ENCODE data around the gene SIGMAR1.

Gene SIGMAR1

DNA sequence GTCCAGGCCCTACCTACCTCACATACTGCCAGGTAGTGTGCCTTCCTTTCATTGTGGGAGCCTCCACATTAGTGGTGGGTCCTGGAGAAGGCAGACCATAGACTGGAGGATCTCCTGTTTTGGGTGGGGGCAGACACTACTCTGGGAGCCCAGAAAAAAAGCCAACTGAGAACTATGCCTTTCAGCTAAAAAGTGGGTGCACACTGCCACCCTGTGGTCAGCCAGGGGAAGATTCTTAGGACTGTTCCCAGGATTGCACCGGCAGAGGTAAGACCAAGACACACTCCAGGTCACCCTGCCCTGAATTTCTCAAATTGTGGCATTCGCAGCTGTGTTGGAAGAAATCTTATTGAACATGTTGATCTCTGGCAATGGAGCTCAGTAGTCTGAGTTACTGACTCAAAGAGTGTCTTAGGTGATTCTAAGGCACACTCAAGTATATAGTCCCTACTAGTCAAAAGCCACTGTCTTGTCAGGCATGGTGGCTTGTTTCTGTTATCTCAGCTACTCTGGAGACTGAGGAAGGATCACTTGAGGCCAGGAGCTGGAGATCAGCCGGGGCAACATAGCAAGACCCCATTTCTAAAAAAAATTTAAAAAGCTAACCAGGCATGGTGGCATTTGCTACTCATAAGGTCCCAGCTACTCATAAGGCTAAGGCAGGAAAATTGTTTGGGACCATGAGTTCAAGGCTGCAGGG, 3.6 kb downstream of the SIGMAR1 start:
- peak; percentile 80 for DNase-seq (ENCODE audit: low spot score)
- TF ChIP-seq, protein P1, sequence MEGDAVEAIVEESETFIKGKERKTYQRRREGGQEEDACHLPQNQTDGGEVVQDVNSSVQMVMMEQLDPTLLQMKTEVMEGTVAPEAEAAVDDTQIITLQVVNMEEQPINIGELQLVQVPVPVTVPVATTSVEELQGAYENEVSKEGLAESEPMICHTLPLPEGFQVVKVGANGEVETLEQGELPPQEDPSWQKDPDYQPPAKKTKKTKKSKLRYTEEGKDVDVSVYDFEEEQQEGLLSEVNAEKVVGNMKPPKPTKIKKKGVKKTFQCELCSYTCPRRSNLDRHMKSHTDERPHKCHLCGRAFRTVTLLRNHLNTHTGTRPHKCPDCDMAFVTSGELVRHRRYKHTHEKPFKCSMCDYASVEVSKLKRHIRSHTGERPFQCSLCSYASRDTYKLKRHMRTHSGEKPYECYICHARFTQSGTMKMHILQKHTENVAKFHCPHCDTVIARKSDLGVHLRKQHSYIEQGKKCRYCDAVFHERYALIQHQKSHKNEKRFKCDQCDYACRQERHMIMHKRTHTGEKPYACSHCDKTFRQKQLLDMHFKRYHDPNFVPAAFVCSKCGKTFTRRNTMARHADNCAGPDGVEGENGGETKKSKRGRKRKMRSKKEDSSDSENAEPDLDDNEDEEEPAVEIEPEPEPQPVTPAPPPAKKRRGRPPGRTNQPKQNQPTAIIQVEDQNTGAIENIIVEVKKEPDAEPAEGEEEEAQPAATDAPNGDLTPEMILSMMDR (IDR thresholded peaks at IDR 0.05; ENCODE audit: borderline replicate concordance, control extremely low read depth, extremely low read depth, insufficient read depth, missing control alignments) = peak; percentile 78
- in situ Hi-C loops (cut with MboI; ENCODE audit: low sequenced_read_pairs, unreplicated experiment) = no loop called here

DNA sequence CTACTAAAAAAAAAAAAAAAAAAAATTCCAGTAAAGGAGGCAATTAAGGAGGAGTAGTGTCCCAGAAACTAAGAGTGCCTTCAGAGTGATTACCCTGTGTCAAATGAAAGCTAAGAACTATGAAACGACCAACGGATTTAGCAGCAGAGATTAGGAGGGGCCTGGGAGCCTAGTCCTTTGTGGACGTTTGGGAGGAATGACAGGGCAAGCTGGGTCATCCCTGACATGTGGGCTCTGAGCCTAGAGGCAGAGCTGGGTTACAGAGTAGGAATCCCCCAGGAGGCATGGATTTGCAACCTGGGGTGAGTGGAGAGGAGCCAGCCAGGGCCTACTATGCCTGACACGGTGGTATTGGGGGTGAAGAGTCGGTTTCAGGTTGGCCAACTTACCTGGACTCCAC, 4.4 kb downstream of the SIGMAR1 start:
- TF ChIP-seq, protein P1 (IDR thresholded peaks at IDR 0.05; ENCODE audit: borderline replicate concordance, control extremely low read depth, extremely low read depth, insufficient read depth, missing control alignments) = no peak
- in situ Hi-C loops (cut with MboI; ENCODE audit: low sequenced_read_pairs, unreplicated experiment) = no loop called here
- no peak for DNase-seq (ENCODE audit: low spot score)

DNA sequence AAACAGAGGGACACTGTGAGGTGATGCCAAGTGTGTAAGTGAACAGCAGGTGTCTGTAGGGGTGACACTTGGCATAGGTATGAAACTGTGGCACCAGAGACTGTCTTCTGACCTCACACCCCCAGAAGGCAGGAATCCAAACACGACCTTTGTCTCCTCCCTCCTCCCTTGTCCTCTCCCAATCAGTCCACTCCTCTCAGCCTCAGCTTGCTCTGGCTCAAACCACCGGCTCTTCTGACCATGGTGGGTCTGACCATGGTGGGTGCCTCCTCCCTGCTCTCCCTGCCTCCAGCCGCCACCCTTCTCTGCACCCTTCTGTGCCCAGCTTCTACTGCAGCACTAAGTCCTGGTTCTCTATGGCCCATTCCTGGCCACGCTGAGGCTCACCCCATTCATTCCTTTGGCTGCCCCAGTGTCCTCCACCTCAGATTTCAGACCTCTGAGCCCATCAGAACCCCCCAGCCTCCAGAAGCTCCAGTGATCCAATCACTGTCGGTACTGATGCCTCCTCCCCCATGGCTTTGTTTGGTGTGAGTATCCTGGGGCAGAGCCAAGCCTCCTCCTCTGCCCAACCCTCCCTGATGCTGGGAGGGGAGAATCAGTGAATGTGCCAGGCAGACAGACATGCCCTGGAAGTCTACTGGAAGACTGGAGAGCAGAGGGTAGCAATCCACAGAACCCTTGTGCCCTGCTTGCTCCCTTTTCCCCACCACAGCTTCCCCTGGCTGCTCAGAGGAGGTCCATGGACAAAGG, 7.0 kb downstream of the SIGMAR1 start:
- in situ Hi-C loops (cut with MboI; ENCODE audit: low sequenced_read_pairs, unreplicated experiment) = no loop called here
- TF ChIP-seq, protein P1 (IDR thresholded peaks at IDR 0.05; ENCODE audit: borderline replicate concordance, control extremely low read depth, extremely low read depth, insufficient read depth, missing control alignments) = no peak
- no peak for DNase-seq (ENCODE audit: low spot score)

DNA sequence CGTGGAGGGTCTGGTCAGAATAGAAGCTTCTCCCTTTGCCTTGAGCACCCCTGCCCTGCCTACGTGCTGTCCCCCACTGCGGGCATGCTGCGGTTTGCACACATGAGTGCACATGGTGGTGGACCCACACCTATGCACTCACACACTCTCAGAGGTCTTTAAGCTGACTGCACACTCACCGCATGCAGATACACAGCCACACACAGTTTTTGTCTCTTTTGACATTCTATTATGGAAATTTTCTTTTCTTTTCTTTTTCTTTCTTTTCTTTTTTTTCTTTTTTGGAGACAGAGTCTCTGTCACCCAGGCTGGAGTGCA, 8.1 kb downstream of the SIGMAR1 start:
- no peak for DNase-seq (ENCODE audit: low spot score)
- TF ChIP-seq, protein P1 (IDR thresholded peaks at IDR 0.05; ENCODE audit: borderline replicate concordance, control extremely low read depth, extremely low read depth, insufficient read depth, missing control alignments) = no peak
- in situ Hi-C loops (cut with MboI; ENCODE audit: low sequenced_read_pairs, unreplicated experiment) = no loop called here

DNA sequence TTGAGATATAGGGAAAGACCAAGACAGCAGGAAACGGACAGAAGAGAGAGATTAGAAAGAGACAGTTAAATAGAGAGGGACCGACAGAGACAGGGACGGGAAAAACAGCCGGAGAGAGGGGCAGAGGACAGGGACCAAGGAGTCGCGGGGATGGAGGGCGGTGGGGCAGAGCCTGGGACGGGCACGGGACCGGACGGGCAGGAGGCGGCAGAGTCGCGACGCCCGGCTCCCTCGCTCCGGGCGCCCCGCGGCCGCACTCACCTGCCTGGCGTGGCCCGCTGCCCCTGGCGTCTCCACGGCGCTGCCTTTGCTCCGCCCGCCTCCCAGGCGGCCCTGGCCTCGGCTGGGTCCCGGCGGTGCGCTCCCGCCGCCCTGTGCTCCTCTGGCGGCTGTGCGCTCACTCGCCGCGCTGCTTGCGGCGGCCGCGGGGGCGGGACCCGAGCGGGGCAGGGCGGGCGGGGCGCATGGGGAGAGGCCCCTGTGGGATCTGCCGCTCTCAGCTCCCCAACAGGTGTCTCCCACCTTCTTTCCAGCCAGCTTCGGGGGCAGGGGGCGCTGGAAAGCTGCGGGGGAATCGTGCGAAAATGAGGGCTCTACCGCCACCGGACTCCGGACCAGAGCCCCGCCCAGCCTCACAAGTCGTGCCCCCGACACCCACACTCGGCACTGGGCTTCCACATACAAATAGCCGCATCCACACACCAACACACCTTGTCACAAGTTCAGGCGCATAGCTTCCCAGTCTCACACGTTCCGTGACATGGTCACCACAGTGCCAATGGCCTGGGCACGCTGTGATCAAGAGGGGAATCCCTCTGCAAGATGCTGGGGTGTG, 8.7 kb downstream of the SIGMAR1 start, which contains the start of gene ARID3C:
Gene ARID3C, minus strand, starts transcription at position 411 of the 835 bp plus-strand sequence. CDS start 1,052 bp downstream, outside the sequence.
- in situ Hi-C loops (cut with MboI; ENCODE audit: low sequenced_read_pairs, unreplicated experiment) = no loop called here
- TF ChIP-seq, protein P1 (IDR thresholded peaks at IDR 0.05; ENCODE audit: borderline replicate concordance, control extremely low read depth, extremely low read depth, insufficient read depth, missing control alignments) = no peak
- DNase-seq (ENCODE audit: low spot score) = peak; percentile 71
